Right cardiac atrium (tissue), 5 donors: ENCODE data around the gene INTS1. TPM values are rescaled to one million over a fixed set of nuclear protein-coding genes. Genes with fewer than 3 reads are reported as not detected.
A peak's percentile ranks its signal among the peaks of the same experiment; 100 is the strongest.
"Not testable (repeated sequence)": the region's sequence is repeated elsewhere in the genome, so short reads cannot be mapped to it uniquely, and the experiment has no call there.

ENCODE experiments used
- ATAC-seq, 2 donors: fragments of 200-7000 bp; cut with Tn5 transposase; one replicate each; pipeline versions ENCODE4 v1.8.0 to v1.9.1; 2020; ENCODE audit warnings: moderate library complexity in 2 of 2, mild to moderate bottlenecking in 1 of 2
- DNase-seq, 3 donors: peaks; one replicate each; pipeline ENCODE4 v3.0.0-alpha.2; 2020
- H3K27ac ChIP-seq: one replicate; pipeline ENCODE4 v1.5.1; 2013; ENCODE audit warnings: mild to moderate bottlenecking, low read length, control low read depth, moderate library complexity
- H3K27me3 ChIP-seq: one replicate; pipeline ENCODE4 v1.6.1; 2013; ENCODE audit not compliant: control insufficient read depth, insufficient read depth
- H3K4me1 ChIP-seq: one replicate; pipeline ENCODE4 v1.6.1; 2013; ENCODE audit warnings: low read length; ENCODE audit not compliant: control insufficient read depth, insufficient read depth
- H3K4me3 ChIP-seq: one replicate; pipeline ENCODE4 v1.5.1; 2013; ENCODE audit warnings: low read length, control low read depth
- H3K9me3 ChIP-seq: one replicate; pipeline ENCODE4 v1.6.1; 2013; ENCODE audit warnings: low read length; ENCODE audit not compliant: control insufficient read depth
- WGBS: extraction: QIAGEN DNeasy Blood & Tissue Kit; methylation state at CpG from one replicate; pipeline ENCODE4 v1.1.7; 2013; 5-methylcytosine and 5-hydroxymethylcytosine counted together
- intact Hi-C, 4 donors: fragments of 100-400 bp; cut with DNase I; formaldehyde crosslinking; loops; one replicate each; pipeline versions ENCODE4 v1.11.0 to v1.14.0; 2022 to 2023
- polyA plus RNA-seq: library from polyadenylated mRNA; stranded (reverse); fragments of 200-250 nt; gene quantifications from one replicate; pipeline ENCODE4 v1.2.3, GENCODE V29; 2013
- total RNA-seq, 4 donors: library from RNA; stranded (reverse); fragmentation: NEBNext Ultra II Directional; extraction: Animal tissue kit (Norgen Biotek cat#: 25700); gene quantifications; one replicate each; pipeline ENCODE4 v1.2.1, GENCODE V29; 2021
- donor health status: healthy with polysubstance abuse.
- donor health status: DM: no; HTN: yes; CAD: no.
- donor health status: DM: no; HTN: no; CAD: no.
- donor health status: DM: no; HTN: yes; CAD: no; lungs with severe emphysema.
- donor health status: DM: yes; HTN: yes; CAD: no.

The INTS1 gene
- total and polyA plus RNA-seq, 5 donors = 30.6 to 48.3 (median 45.6) TPM

DNA sequence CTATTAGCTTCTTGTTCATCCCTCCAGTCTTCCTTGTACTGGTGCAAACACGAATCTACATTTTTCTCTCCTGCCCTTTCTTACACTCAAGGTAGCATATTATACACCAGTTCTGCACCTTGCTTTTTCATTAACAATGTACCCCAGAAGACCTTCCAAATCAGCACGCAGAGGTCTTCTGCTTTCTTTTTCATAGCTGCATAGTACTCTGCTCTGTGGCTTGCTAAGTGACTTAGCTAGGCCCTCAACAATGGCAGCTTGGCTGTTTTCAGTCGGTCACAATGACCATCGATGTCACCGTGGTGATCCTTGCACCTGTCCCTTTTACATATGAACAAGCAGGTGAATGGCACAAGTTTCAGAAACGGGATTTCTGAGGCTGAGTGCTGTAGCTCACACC, 21.2 kb upstream of the INTS1 start:
- intact Hi-C loops = no loop called here

DNA sequence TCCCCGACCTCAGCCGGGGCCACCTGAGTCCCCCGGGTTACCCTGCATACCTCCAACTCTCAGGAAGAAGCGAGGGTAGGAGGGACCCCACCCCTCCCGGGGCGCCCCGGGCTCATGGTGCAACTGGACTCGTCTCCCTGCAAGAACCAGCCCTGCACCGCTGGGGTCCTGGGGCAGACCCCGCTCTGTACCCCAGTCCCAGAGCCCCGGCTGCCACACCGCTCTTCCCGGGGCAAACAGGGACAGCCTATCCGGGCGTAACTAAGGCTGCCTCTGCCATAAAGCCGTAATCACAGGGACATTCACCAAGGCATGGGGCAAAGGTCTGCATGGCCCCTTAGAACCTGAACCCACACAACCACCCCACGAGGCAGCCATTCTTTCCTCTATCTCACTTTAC, 19.7 kb upstream of the INTS1 start:
- H3K27ac ChIP-seq = no peak overlapping the region
- no peak overlapping the region for H3K4me3 ChIP-seq
- no peaks in the 10 kb centered on the region for H3K9me3 ChIP-seq
- DNase-seq = peak in 2 of 3 donors; percentile 41 to 53
- H3K4me1 ChIP-seq = no peaks in the 10 kb centered on the region
- peak in 1 of 2 donors; percentile 17 for ATAC-seq
- intact Hi-C loops = no loop called here
- WGBS = 76% methylated on average over 17 of the region's 17 CpGs
- no peaks in the 10 kb centered on the region for H3K27me3 ChIP-seq

More for the DNA sequence above, 21.2 kb upstream of the INTS1 start:
- ATAC-seq (no peak), DNase-seq (no peak)
- Histone ChIP-seq H3K9me3 (no peaks in the 10 kb centered on the region), H3K27ac (no peak overlapping the region), H3K27me3 (no peaks in the 10 kb centered on the region), H3K4me3 (no peak overlapping the region), H3K4me1 (no peaks in the 10 kb centered on the region)
- 94% methylated on average over 6 of the region's 6 CpGs for WGBS

DNA sequence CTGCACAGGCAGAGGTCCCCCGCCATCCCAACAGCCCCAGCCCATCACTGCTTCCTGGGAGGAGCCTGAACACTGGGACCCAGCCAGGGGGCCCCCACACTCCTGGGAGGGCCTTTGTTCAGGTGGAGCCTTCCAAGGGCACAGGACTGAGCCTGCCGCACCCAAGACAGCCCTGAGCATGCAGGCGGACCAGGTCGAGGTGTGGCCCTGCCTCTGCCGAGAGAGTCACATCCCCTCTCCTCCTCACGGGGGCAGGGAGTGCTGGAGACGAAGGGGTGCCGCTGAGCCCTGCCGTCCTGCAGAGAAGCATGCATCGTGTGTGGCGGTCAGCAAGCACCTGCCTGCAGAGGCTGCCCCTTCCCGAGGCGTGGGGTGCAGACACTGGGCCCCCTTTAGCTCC, 19.0 kb upstream of the INTS1 start:
- intact Hi-C loops = no loop called here
- H3K4me1 ChIP-seq = no peaks in the 10 kb centered on the region
- no peak overlapping the region for H3K4me3 ChIP-seq
- DNase-seq (peak in 2 of 3 donors; percentile 27 to 45), ATAC-seq (peak in 1 of 2 donors; percentile 44)
- no peaks in the 10 kb centered on the region for H3K9me3 ChIP-seq
- no peaks in the 10 kb centered on the region for H3K27me3 ChIP-seq
- H3K27ac ChIP-seq = no peak overlapping the region
- 39% methylated on average over 13 of the region's 13 CpGs for WGBS

DNA sequence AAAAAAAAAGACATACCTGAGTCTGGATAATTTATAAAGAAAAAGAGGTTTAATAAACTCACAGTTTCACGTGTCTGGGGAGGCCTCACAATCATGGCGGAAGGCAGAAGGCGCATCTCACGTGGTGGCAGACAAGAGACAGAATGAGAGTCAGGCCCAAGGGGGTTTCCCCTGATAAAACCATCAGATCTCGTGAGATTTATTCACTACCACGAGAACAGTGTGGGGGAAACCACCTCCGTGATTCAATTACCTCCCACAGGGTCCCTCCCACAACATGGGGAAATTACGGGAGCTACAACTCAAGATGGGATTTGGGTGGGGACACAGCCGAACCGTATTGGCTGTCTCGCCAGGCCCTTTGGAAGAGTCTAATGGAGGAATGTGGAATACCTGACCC, 17.3 kb upstream of the INTS1 start:
- 83% methylated on average over 11 of the region's 11 CpGs for WGBS
- intact Hi-C loops = no loop called here
- ATAC-seq = no peak
- Histone ChIP-seq H3K9me3 (no peaks in the 10 kb centered on the region), H3K4me1 (no peaks in the 10 kb centered on the region), H3K27me3 (no peaks in the 10 kb centered on the region), H3K4me3 (no peak overlapping the region), H3K27ac (no peak overlapping the region)
- DNase-seq = peak in 1 of 3 donors; percentile 6

GRCh38 chr7:1520539-1521234, 16.5 kb upstream of the INTS1 start:
- Histone ChIP-seq H3K27ac (peak overlapping the region; percentile 48), H3K9me3 (no peaks in the 10 kb centered on the region), H3K4me3 (no peak overlapping the region), H3K27me3 (no peaks in the 10 kb centered on the region), H3K4me1 (no peaks in the 10 kb centered on the region)
- ATAC-seq (peak in 1 of 2 donors; percentile 59), DNase-seq (peak in 2 of 3 donors; percentile 28 to 46)
- intact Hi-C loops = no loop called here
- 70% methylated on average over 27 of the region's 27 CpGs for WGBS

DNA sequence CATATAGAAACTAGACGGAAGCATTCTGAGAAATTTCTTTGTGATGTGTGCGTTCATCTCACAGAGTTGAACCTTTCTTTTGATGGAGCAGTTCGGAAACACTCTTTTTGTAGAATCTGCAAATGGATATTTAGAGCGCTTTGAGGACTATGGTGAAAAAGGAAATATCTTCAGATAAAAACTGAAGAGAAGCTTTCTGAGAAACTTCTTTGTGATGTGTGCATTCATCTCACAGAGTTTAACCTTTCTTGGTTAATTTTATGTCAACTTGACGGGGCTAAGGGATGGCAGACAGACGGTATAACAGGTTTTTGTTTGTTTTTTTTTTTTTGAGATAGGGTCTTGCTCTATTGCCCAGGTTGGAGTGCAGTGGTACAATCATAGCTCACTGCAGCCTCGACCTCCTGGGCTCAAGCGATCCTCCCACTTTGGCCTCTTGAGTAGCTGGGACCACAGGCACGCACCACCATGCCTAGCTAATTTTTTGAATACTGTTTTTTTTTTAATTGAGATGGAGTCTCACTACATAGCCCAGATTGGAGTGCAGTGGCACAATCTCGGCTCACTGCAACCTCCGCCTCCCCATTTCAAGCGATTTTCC, 15.2 kb upstream of the INTS1 start:
- ATAC-seq, H3K9me3 ChIP-seq, H3K27me3 ChIP-seq, H3K27ac ChIP-seq, H3K4me3 ChIP-seq, intact Hi-C loops, H3K4me1 ChIP-seq: not testable (repeated sequence)
- WGBS = 94% methylated on average over 12 of the region's 12 CpGs
- peak in 1 of 3 donors; percentile 3 for DNase-seq

GRCh38 chr7:1516586-1517251, 12.5 kb upstream of the INTS1 start:
- WGBS = 78% methylated on average over 18 of the region's 18 CpGs
- intact Hi-C loops = no loop called here
- ATAC-seq = no peak

DNA sequence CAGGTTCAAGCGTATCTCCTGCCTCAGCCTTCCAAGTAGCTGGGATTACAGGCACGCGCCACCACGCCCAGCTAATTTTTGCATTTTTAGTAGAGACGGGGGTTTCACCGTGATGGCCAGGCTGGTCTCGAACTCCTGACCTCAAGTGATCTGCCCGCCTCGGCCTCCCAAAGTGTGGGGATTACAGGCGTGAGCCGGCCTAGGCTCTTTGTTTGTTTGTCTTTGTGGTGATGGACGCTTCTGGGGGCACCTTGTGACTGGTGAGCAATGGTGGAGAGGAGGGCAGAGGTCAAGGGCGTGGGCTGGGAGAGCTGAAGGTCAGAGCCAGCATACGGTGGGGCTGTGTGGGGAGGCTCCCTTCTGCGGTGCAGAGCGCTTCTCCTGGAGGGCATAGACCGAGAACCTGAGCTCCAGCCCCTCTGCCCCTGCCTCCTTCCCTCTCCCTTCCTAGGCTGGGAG, 11.3 kb upstream of the INTS1 start:
- intact Hi-C loops, H3K27me3 ChIP-seq, H3K27ac ChIP-seq, H3K9me3 ChIP-seq, H3K4me1 ChIP-seq, H3K4me3 ChIP-seq, ATAC-seq: not testable (repeated sequence)
- DNase-seq = peak in 2 of 3 donors; percentile 11 to 23
- WGBS = 82% methylated on average over 17 of the region's 17 CpGs

More at GRCh38 chr7:1516586-1517251, 12.5 kb upstream of the INTS1 start:
- peak in 1 of 3 donors; percentile 14 for DNase-seq
- H3K27me3 ChIP-seq = no peaks in the 10 kb centered on the region
- H3K4me3 ChIP-seq = no peak overlapping the region
- H3K9me3 ChIP-seq = no peaks in the 10 kb centered on the region
- peaks cover 3% of the 10 kb centered on the region for H3K4me1 ChIP-seq
- no peak overlapping the region for H3K27ac ChIP-seq

GRCh38 chr7:1514995-1515401, 10.8 kb upstream of the INTS1 start:
- no peak overlapping the region for H3K27ac ChIP-seq
- H3K9me3 ChIP-seq = no peaks in the 10 kb centered on the region
- DNase-seq (peak in 1 of 3 donors; percentile 37), ATAC-seq (no peak)
- peaks cover 3% of the 10 kb centered on the region for H3K4me1 ChIP-seq
- no peak overlapping the region for H3K4me3 ChIP-seq
- intact Hi-C loops = no loop called here
- WGBS = 79% methylated on average over 4 of the region's 4 CpGs
- H3K27me3 ChIP-seq = no peaks in the 10 kb centered on the region

DNA sequence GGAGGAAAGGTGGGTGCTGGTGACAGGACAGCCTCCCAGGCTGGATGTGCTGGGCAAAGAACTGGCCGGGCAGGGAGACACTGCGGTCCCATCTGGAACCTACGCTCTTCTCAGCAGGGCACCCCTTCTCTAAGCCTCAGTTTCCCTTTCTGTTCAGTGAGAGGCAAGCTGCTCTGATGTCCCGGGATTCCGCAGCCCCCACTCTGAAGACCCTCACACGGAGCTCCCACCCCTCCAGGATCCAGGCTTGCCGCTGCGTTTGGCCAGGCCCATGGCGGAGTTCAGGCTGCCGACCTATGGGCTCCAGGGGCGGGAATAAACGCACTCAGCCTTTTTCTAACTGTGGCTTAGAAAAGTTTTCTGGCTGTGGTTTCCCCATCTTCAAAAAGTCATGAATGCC, 10.2 kb upstream of the INTS1 start:
- H3K27me3 ChIP-seq = no peaks in the 10 kb centered on the region
- intact Hi-C loops = no loop called here
- no peaks in the 10 kb centered on the region for H3K9me3 ChIP-seq
- H3K4me1 ChIP-seq = peaks cover 3% of the 10 kb centered on the region
- no peak for ATAC-seq
- DNase-seq = peak in 1 of 3 donors; percentile 53
- no peak overlapping the region for H3K4me3 ChIP-seq
- WGBS = 85% methylated on average over 12 of the region's 12 CpGs
- peak overlapping the region; percentile 96 for H3K27ac ChIP-seq

DNA sequence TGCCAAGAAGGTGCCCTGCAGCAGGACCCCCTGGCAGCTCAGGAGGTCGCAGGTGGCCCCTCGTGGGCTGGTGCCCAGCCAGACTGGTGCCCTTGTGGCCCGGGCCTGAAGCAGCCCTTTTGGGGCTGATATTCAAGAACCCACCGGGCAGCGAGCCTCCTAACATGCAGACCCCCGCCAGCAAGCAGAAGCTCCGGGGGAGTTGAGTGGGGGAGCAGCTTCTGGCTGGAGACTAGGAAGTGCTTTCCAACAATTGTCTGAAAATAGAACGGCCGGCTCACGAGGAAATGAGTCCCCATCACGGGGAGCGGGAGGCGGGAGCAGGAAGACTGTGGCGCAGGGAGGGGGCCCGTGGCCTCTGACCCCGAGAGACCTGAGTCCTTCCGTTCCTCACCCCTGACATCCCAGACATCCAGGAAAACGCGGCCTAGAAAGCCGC, 9.5 kb upstream of the INTS1 start:
- intact Hi-C loops = no loop called here
- WGBS = 9% methylated on average over 20 of the region's 20 CpGs
- DNase-seq (peak; percentile 53 to 79 (median 71)), ATAC-seq (peak; percentile 50 to 66)
- Histone ChIP-seq H3K27me3 (no peaks in the 10 kb centered on the region), H3K9me3 (no peaks in the 10 kb centered on the region), H3K27ac (peak overlapping the region; percentile 96), H3K4me3 (no peak overlapping the region), H3K4me1 (peaks cover 3% of the 10 kb centered on the region)
